RWPE1 (cell line): Measurements from ENCODE around the gene FAM118A.

Experiments used
- CTCF ChIA-PET: fragments of 350-600 bp; sonication (Branson Sonifier 250); formaldehyde crosslinking; extraction: SDS; loops from one replicate; lab custom pipeline; 2021; lab: Yijun Ruan, JAX
- POLR2A ChIA-PET: fragments of 400-600 bp; formaldehyde crosslinking; extraction: SDS; loops from one replicate; lab custom pipeline; 2020; ENCODE audit warnings: antibody characterized with exemption; ENCODE audit not compliant: low non-redundant PET; lab: Yijun Ruan, JAX
- DNase-seq: peaks from one replicate; pipeline ENCODE4 v3.0.0; 2012; ENCODE audit warnings: low spot score
- H3K27ac ChIP-seq: fragments of 450-650 bp; 2 replicates; pipeline ENCODE4 v1.5.1; 2017
- CTCF ChIP-seq: fragments of 450-650 bp; conservative IDR thresholded peaks from 2 replicates; pipeline ENCODE4 v1.5.1; 2017; ENCODE audit warnings: low read depth, mild to moderate bottlenecking

Gene FAM118A

GRCh38 chr22:45265535-45265934 lies 44.2 kb upstream of the FAM118A start:
- no peak overlapping the region for H3K27ac ChIP-seq
- DNase-seq = no peak
- ChIA-PET CTCF (interaction anchor here (0.7 kb wide), 2 partner anchors 176 to 185 kb away, joined by 3 to 6 read pairs; no protein-coding TSS in a partner anchor), POLR2A (no interaction called here)
- TF ChIP-seq CTCF = no peak

- no peak overlapping the region for H3K27ac ChIP-seq
- CTCF ChIA-PET = no interaction called here
- POLR2A ChIA-PET = no interaction called here
- DNase-seq = no peak
- no peak for TF ChIP-seq CTCF
Observed at GRCh38 chr22:45268167-45268957, 41.4 kb upstream of the FAM118A start.

GRCh38 chr22:45268958-45269844 lies 40.5 kb upstream of the FAM118A start:
- peak; percentile 89 for TF ChIP-seq CTCF
- no peak overlapping the region for H3K27ac ChIP-seq
- ChIA-PET POLR2A (no interaction called here), CTCF (interaction anchor here (0.7 kb wide), 2 partner anchors 125 to 853 kb away, joined by 3 to 5 read pairs; no protein-coding TSS in a partner anchor)
- DNase-seq = peak; percentile 74

GRCh38 chr22:45270095-45271020 lies 39.4 kb upstream of the FAM118A start:
- ChIA-PET CTCF (interaction anchor here (0.7 kb wide), 1 partner anchor 851 kb away, joined by 3 read pairs; no protein-coding TSS in a partner anchor), POLR2A (no interaction called here)
- TF ChIP-seq CTCF = no peak
- H3K27ac ChIP-seq = no peak overlapping the region
- DNase-seq = no peak

- no peak overlapping the region for H3K27ac ChIP-seq
- no peak for DNase-seq
- TF ChIP-seq CTCF = no peak
- CTCF ChIA-PET = interaction anchor here (0.6 kb wide), 1 partner anchor 693 kb away, joined by 5 read pairs; no protein-coding TSS in a partner anchor
- POLR2A ChIA-PET = no interaction called here
Observed at GRCh38 chr22:45271667-45272201, 38.0 kb upstream of the FAM118A start.
